ENCODE results near the gene ADGRG6.
A peak's percentile ranks its signal among the peaks of the same experiment; 100 is the strongest.
"Not testable (repeated sequence)": the region's sequence is repeated elsewhere in the genome, so short reads cannot be mapped to it uniquely, and the experiment has no call there.

Gene ADGRG6

GRCh38 chr6:142322504-142323198 is 20.8 kb downstream of the ADGRG6 start:
- no peak for DNase-seq

GRCh38 chr6:142323377-142323776 is 21.6 kb downstream of the ADGRG6 start:
- no peak for DNase-seq

- no peak for DNase-seq
Measured at GRCh38 chr6:142324111-142324510, 22.3 kb downstream of the ADGRG6 start.

- DNase-seq = no peak
Measured at GRCh38 chr6:142325111-142325510, 23.3 kb downstream of the ADGRG6 start.

GRCh38 chr6:142326540-142326939 is 24.7 kb downstream of the ADGRG6 start:
- no peak for DNase-seq

- DNase-seq = no peak
Measured at GRCh38 chr6:142328070-142328469, 26.3 kb downstream of the ADGRG6 start.

- DNase-seq = no peak
Measured at GRCh38 chr6:142329486-142330113, 27.8 kb downstream of the ADGRG6 start.

GRCh38 chr6:142331075-142331551 is 29.3 kb downstream of the ADGRG6 start:
- DNase-seq = no peak

GRCh38 chr6:142331601-142332000 is 29.8 kb downstream of the ADGRG6 start:
- DNase-seq = no peak

- no peak for DNase-seq
Measured at GRCh38 chr6:142332393-142333098, 30.7 kb downstream of the ADGRG6 start.

- no peak for DNase-seq
Measured at GRCh38 chr6:142333431-142333830, 31.6 kb downstream of the ADGRG6 start.

- peak in 1 of 2 donors; percentile 8 for DNase-seq
Measured at GRCh38 chr6:142334294-142334693, 32.5 kb downstream of the ADGRG6 start.

GRCh38 chr6:142335415-142335814 is 33.6 kb downstream of the ADGRG6 start:
- no peak for DNase-seq

GRCh38 chr6:142336183-142336582 is 34.4 kb downstream of the ADGRG6 start:
- no peak for DNase-seq

GRCh38 chr6:142336787-142337186 is 35.0 kb downstream of the ADGRG6 start:
- no peak for DNase-seq

GRCh38 chr6:142339113-142339512 is 37.3 kb downstream of the ADGRG6 start:
- no peak for DNase-seq

GRCh38 chr6:142339968-142340658 is 38.3 kb downstream of the ADGRG6 start:
- DNase-seq = no peak

- DNase-seq = no peak
Measured at GRCh38 chr6:142341855-142342330, 40.1 kb downstream of the ADGRG6 start.

- DNase-seq = no peak
Measured at GRCh38 chr6:142342986-142343385, 41.2 kb downstream of the ADGRG6 start.

- DNase-seq = no peak
Measured at GRCh38 chr6:142343938-142344337, 42.1 kb downstream of the ADGRG6 start.

- no peak for DNase-seq
Measured at GRCh38 chr6:142345261-142345660, 43.5 kb downstream of the ADGRG6 start.

GRCh38 chr6:142346166-142346565 is 44.4 kb downstream of the ADGRG6 start:
- DNase-seq = not testable (repeated sequence)

- no peak for DNase-seq
Measured at GRCh38 chr6:142349215-142349823, 47.5 kb downstream of the ADGRG6 start.

Data from inflammatory macrophage treated with lipopolysaccharide for 1 hour (primary cell).